OCI-LY7 (cell line): ENCODE data around the gene FGFRL1. TPM values are rescaled to one million over a fixed set of nuclear protein-coding genes. Genes with fewer than 3 reads are reported as not detected.

Experiments used
- BruUV-seq: library from RNA; stranded (reverse); fragments of 400-500 nt; replicated peaks from 2 replicates; lab custom pipeline; 2021; lab: Mats Ljungman, UMichigan
- CTCF ChIA-PET: fragments of 300-600 bp; sonication (Branson Sonifier 250); formaldehyde crosslinking; loops from one replicate; lab custom pipeline; 2022; ENCODE audit warnings: antibody characterized with exemption; ENCODE audit not compliant: unreplicated experiment; lab: Charles Lee
- POLR2A ChIA-PET: fragments of 300-600 bp; sonication (Branson Sonifier 250); formaldehyde crosslinking; loops from one replicate; lab custom pipeline; 2022; ENCODE audit warnings: antibody characterized with exemption; lab: Charles Lee
- DNase-seq: peaks from one replicate; pipeline ENCODE4 v3.0.0-alpha.2; 2015; ENCODE audit warnings: low spot score
- H2AFZ ChIP-seq: fragments of 200-600 bp; sonication (generic), shearing (Covaris generic); 2 replicates; pipeline ENCODE4 v1.6.1; 2014; ENCODE audit warnings: mild to moderate bottlenecking, antibody characterized with exemption, low read length, moderate library complexity
- H3K27ac ChIP-seq: fragments of 200-600 bp; sonication (generic); 2 replicates; pipeline ENCODE4 v1.5.1; 2014; ENCODE audit warnings: mixed run types, low read depth, mild to moderate bottlenecking, moderate library complexity, low read length, inconsistent platforms; ENCODE audit not compliant: poor library complexity, severe bottlenecking
- H3K36me3 ChIP-seq: fragments of 200-600 bp; sonication (generic); 2 replicates; pipeline ENCODE4 v1.6.1; 2014; ENCODE audit warnings: mild to moderate bottlenecking, antibody characterized with exemption, low read length, moderate library complexity, mixed read lengths; ENCODE audit not compliant: insufficient read depth
- H3K4me1 ChIP-seq: fragments of 200-600 bp; sonication (generic); 2 replicates; pipeline ENCODE4 v1.5.1; 2014; ENCODE audit warnings: mild to moderate bottlenecking, low read length; ENCODE audit not compliant: insufficient read depth, poor library complexity, severe bottlenecking
- H3K4me2 ChIP-seq: fragments of 200-600 bp; sonication (generic); 2 replicates; pipeline ENCODE4 v1.6.1; 2014; ENCODE audit warnings: mild to moderate bottlenecking, low read length
- H3K4me3 ChIP-seq: fragments of 200-600 bp; sonication (generic); 2 replicates; pipeline ENCODE4 v1.5.1; 2014; ENCODE audit warnings: mild to moderate bottlenecking, low read depth, low read length; ENCODE audit not compliant: poor library complexity, severe bottlenecking
- H3K79me2 ChIP-seq: fragments of 200-600 bp; sonication (generic); 2 replicates; pipeline ENCODE4 v1.6.1; 2016; ENCODE audit warnings: low read depth, mild to moderate bottlenecking, low read length, moderate library complexity, mixed read lengths; ENCODE audit not compliant: insufficient read depth
- H3K9me2 ChIP-seq: fragments of 200-600 bp; sonication (generic); 2 replicates; pipeline ENCODE4 v1.6.1; 2016; ENCODE audit warnings: mild to moderate bottlenecking, low read length, mixed read lengths; ENCODE audit not compliant: insufficient read depth
- H3K9me3 ChIP-seq: fragments of 200-600 bp; sonication (generic); 2 replicates; pipeline ENCODE4 v1.6.1; 2014; ENCODE audit warnings: mild to moderate bottlenecking, mixed run types, low read length, mixed read lengths
- H4K20me1 ChIP-seq: fragments of 200-600 bp; sonication (generic); 2 replicates; pipeline ENCODE4 v1.6.1; 2014; ENCODE audit warnings: mild to moderate bottlenecking, antibody characterized with exemption, low read length, moderate library complexity, mixed read lengths; ENCODE audit not compliant: insufficient read depth
- CTCF ChIP-seq: fragments of 200-600 bp; sonication (generic); conservative IDR thresholded peaks from 2 replicates; pipeline ENCODE4 v1.5.1; 2014; ENCODE audit warnings: mild to moderate bottlenecking, antibody characterized with exemption, low read length, moderate library complexity, mixed read lengths
- EZH2phosphoT487 ChIP-seq: fragments of 200-600 bp; sonication (generic); IDR thresholded peaks from 2 replicates; pipeline ENCODE4 v1.6.1; 2018; ENCODE audit warnings: low read depth, borderline replicate concordance, mild to moderate bottlenecking, mixed run types, antibody characterized with exemption, low read length, moderate library complexity, mixed read lengths
- intact Hi-C: fragments of 100-400 bp; cut with micrococcal nuclease; formaldehyde crosslinking; loops from one replicate; pipeline ENCODE4 v1.10.0; 2022; ENCODE audit not compliant: unreplicated experiment
- total RNA-seq, 2 experiments: library from RNA; depleted of rRNA in 1 of 2; stranded (reverse); fragments of >200 nt in 1 of 2; shearing (Covaris generic) in 1 of 2; gene quantifications; 2 replicates each; pipeline ENCODE4 v1.2.3, GENCODE V29; 2014 to 2022

The FGFRL1 gene
- total RNA-seq, 2 experiments from 2014 or later, result 1.4 to 2.7 TPM

GRCh38 chr4:978957-979701 lies 32.3 kb upstream of the FGFRL1 start:
- POLR2A ChIA-PET, result no interaction called here
- no peak overlapping the region for H3K4me3 ChIP-seq
- CTCF ChIA-PET, result no interaction called here
- BruUV-seq, result no TSS peak
- no peaks in the 10 kb centered on the region for H3K9me2 ChIP-seq
- H3K36me3 ChIP-seq, result no peaks in the 10 kb centered on the region
- H3K4me2 ChIP-seq, result no peak overlapping the region
- no peaks in the 10 kb centered on the region for H3K79me2 ChIP-seq
- intact Hi-C loops, result no loop called here
- no peaks in the 10 kb centered on the region for H3K9me3 ChIP-seq
- no peak overlapping the region for H2AFZ ChIP-seq
- no peak overlapping the region for H3K27ac ChIP-seq
- no peaks in the 10 kb centered on the region for H3K4me1 ChIP-seq
- DNase-seq, result no peak
- no peaks in the 10 kb centered on the region for H4K20me1 ChIP-seq
- TF ChIP-seq CTCF (no peak), EZH2phosphoT487 (no peak)

GRCh38 chr4:982291-982690 lies 29.1 kb upstream of the FGFRL1 start:
- Histone ChIP-seq H3K4me1 (no peaks in the 10 kb centered on the region), H3K4me3 (no peak overlapping the region), H3K36me3 (no peaks in the 10 kb centered on the region), H3K4me2 (no peak overlapping the region), H3K79me2 (no peaks in the 10 kb centered on the region), H3K27ac (no peak overlapping the region), H3K9me2 (no peaks in the 10 kb centered on the region), H2AFZ (no peak overlapping the region), H4K20me1 (no peaks in the 10 kb centered on the region), H3K9me3 (no peaks in the 10 kb centered on the region)
- intact Hi-C loops, result no loop called here
- TF ChIP-seq CTCF (no peak), EZH2phosphoT487 (no peak)
- BruUV-seq, result no TSS peak
- no peak for DNase-seq
- ChIA-PET POLR2A (no interaction called here), CTCF (no interaction called here)

- ChIA-PET CTCF (no interaction called here), POLR2A (no interaction called here)
- intact Hi-C loops, result no loop called here
- H4K20me1 ChIP-seq, result no peaks in the 10 kb centered on the region
- no peak overlapping the region for H3K27ac ChIP-seq
- no peak overlapping the region for H2AFZ ChIP-seq
- no peak overlapping the region for H3K4me2 ChIP-seq
- no TSS peak for BruUV-seq
- H3K4me3 ChIP-seq, result no peak overlapping the region
- H3K9me2 ChIP-seq, result no peaks in the 10 kb centered on the region
- TF ChIP-seq CTCF (no peak), EZH2phosphoT487 (no peak)
- H3K9me3 ChIP-seq, result no peaks in the 10 kb centered on the region
- no peaks in the 10 kb centered on the region for H3K36me3 ChIP-seq
- DNase-seq, result no peak
- no peaks in the 10 kb centered on the region for H3K79me2 ChIP-seq
- H3K4me1 ChIP-seq, result no peaks in the 10 kb centered on the region
Measured at GRCh38 chr4:982814-983213, 28.6 kb upstream of the FGFRL1 start.
